ENCODE data around the gene NLN.

GRCh38 chr5:65682148-65682547 lies 39.9 kb upstream of the NLN start:
- TF ChIP-seq SKIL (CRISPR knock-in tag; IDR thresholded peaks at IDR 0.05; ENCODE audit: borderline replicate concordance): no peak
- TF ChIP-seq CTCF (CRISPR knock-in tag; IDR thresholded peaks at IDR 0.05): no peak
- no peak for TF ChIP-seq TCF12 (IDR thresholded peaks at IDR 0.05)
- TF ChIP-seq TCF12 (CRISPR knock-in tag; IDR thresholded peaks at IDR 0.05): no peak
- no peak for TF ChIP-seq GZF1 (CRISPR knock-in tag; IDR thresholded peaks at IDR 0.05)

Data from HepG2 (cell line).